CD4-positive, alpha-beta memory T cell (primary cell): ENCODE results near the gene GALNT4. TPM values are rescaled to one million over a fixed set of nuclear protein-coding genes. Genes with fewer than 3 reads are reported as not detected.

Source experiments
- CTCF ChIA-PET: fragments of 350-600 bp; sonication (Branson Sonifier 250); formaldehyde crosslinking; loops from one replicate; lab custom pipeline; 2021; ENCODE audit warnings: inconsistent platforms; ENCODE audit not compliant: partially characterized antibody; lab: Charles Lee
- POLR2A ChIA-PET: fragments of 350-600 bp; sonication (Branson Sonifier 250); formaldehyde crosslinking; loops from one replicate; lab custom pipeline; 2021; ENCODE audit not compliant: partially characterized antibody; lab: Charles Lee
- DNase-seq, 5 donors: peaks; one replicate each; pipeline versions ENCODE4 v3.0.0 to v3.0.0-alpha.2; 2020 to 2022; ENCODE audit warnings: mixed read lengths in 1 of 5
- H3K27ac ChIP-seq: one replicate; pipeline ENCODE4 v1.7.0; 2013; ENCODE audit warnings: low read depth, low read length
- H3K27me3 ChIP-seq: 2 replicates; pipeline ENCODE4 v1.7.0; 2013; ENCODE audit warnings: mild to moderate bottlenecking, low read length, moderate library complexity; ENCODE audit not compliant: insufficient read depth
- H3K36me3 ChIP-seq: 2 replicates; pipeline ENCODE4 v1.7.0; 2013; ENCODE audit warnings: mild to moderate bottlenecking, low read length, moderate library complexity; ENCODE audit not compliant: insufficient read depth
- H3K4me1 ChIP-seq: 2 replicates; pipeline ENCODE4 v1.7.0; 2013; ENCODE audit warnings: mild to moderate bottlenecking, low read length, moderate library complexity; ENCODE audit not compliant: insufficient read depth
- H3K4me3 ChIP-seq, 2 donors: one replicate each; pipeline ENCODE4 v1.7.0; 2013; ENCODE audit warnings: low read length in 2 of 2, mild to moderate bottlenecking in 1 of 2
- H3K9me3 ChIP-seq, 2 donors: one replicate each; pipeline ENCODE4 v1.7.0; 2013; ENCODE audit warnings: low read length in 2 of 2, control low read depth in 1 of 2; ENCODE audit not compliant: control insufficient read depth in 1 of 2
- H3K27ac Mint-ChIP-seq, 7 donors: one replicate each; pipeline ENCODE4 v1.8.0; 2020 to 2021; ENCODE audit warnings: mixed read lengths in 7 of 7, mild to moderate bottlenecking in 6 of 7, inconsistent platforms in 3 of 7, moderate library complexity in 3 of 7
- H3K27me3 Mint-ChIP-seq, 2 donors: one replicate each; pipeline ENCODE4 v1.8.0; 2020 to 2021; ENCODE audit warnings: mixed read lengths in 2 of 2
- H3K36me3 Mint-ChIP-seq, 2 donors: one replicate each; pipeline ENCODE4 v1.8.0; 2020 to 2021; ENCODE audit warnings: mixed read lengths in 2 of 2, inconsistent platforms in 1 of 2, mild to moderate bottlenecking in 1 of 2
- H3K4me1 Mint-ChIP-seq, 4 donors: one replicate each; pipeline ENCODE4 v1.8.0; 2020 to 2021; ENCODE audit warnings: mixed read lengths in 4 of 4, mild to moderate bottlenecking in 1 of 4
- H3K4me3 Mint-ChIP-seq, 8 donors: one replicate each; pipeline ENCODE4 v1.8.0; 2020 to 2021; ENCODE audit warnings: mixed read lengths in 8 of 8, mild to moderate bottlenecking in 7 of 8, moderate library complexity in 6 of 8, inconsistent platforms in 3 of 8
- H3K9me3 Mint-ChIP-seq, 8 donors: one replicate each; pipeline ENCODE4 v1.8.0; 2020 to 2021; ENCODE audit warnings: mixed read lengths in 8 of 8, mild to moderate bottlenecking in 5 of 8, inconsistent platforms in 3 of 8, moderate library complexity in 1 of 8
- intact Hi-C: fragments of 100-400 bp; cut with micrococcal nuclease; formaldehyde crosslinking; loops from one replicate; pipeline ENCODE4 v1.15.1; 2023
- polyA plus RNA-seq, 2 donors: library from polyadenylated mRNA; unstranded; fragments of 300-500 nt; fragmentation: Illumina TruSeq; gene quantifications; one replicate each; pipeline ENCODE4 v1.2.3, GENCODE V29; 2021
- total RNA-seq, 2 experiments: library from RNA; stranded (reverse); gene quantifications; one replicate each; pipeline ENCODE4 v1.2.3, GENCODE V29; 2021

Gene GALNT4
- total and polyA plus RNA-seq, 4 experiments from 2014 or later, result 2.8 to 7.6 (median 5.3) TPM

- Mint-ChIP-seq H3K9me3 (no peaks in the 10 kb centered on the region), H3K4me1 (peaks cover 19 to 50% (median 35%) of the 10 kb centered on the region in 4 donors), H3K27ac (peak overlapping the region in 6 of 7 donors; percentile 6 to 86 (median 38)), H3K4me3 (peak overlapping the region in 1 of 8 donors; percentile 32), H3K27me3 (no peaks in the 10 kb centered on the region), H3K36me3 (no peaks in the 10 kb centered on the region)
- intact Hi-C loops, result no loop called here
- H3K27ac ChIP-seq, result no peak overlapping the region
- no peaks in the 10 kb centered on the region for H3K36me3 ChIP-seq
- H3K4me3 ChIP-seq, result no peak overlapping the region
- CTCF ChIA-PET, result interaction anchor here (0.8 to 11.9 kb wide), 6 partner anchors 9 to 457 kb away, joined by 3 to 185 read pairs (median 4); partner anchors contain the start of genes GALNT4 and POC1B
- POLR2A ChIA-PET, result interaction anchor here (1.0 to 2.2 kb wide), 2 partner anchors 50 to 52 kb away, joined by 5 to 6 read pairs; partner anchors contain the start of gene GALNT4
- H3K9me3 ChIP-seq, result no peaks in the 10 kb centered on the region
- no peak for DNase-seq
- no peaks in the 10 kb centered on the region for H3K27me3 ChIP-seq
- peaks cover 36% of the 10 kb centered on the region for H3K4me1 ChIP-seq
Observed at GRCh38 chr12:89474615-89475014, 50.0 kb downstream of the GALNT4 start.

Other genes starting within 250 kb of the GALNT4 start
- gene DUSP6, start 172.3 kb downstream of the GALNT4 start, total RNA-seq, result 1 to 10 TPM in 1 of 2 experiments, under 1 TPM in 1; 0.90 to 1.9 TPM
- 1 to 10 TPM; 1.4 to 2.2 TPM for gene DUSP6, start 172.3 kb downstream of the GALNT4 start, polyA plus RNA-seq
- 10 to 100 TPM; 19.8 to 21.4 TPM for gene POC1B, start 1.3 kb upstream of the GALNT4 start, total RNA-seq
- gene POC1B, start 1.3 kb upstream of the GALNT4 start, polyA plus RNA-seq, result 10 to 100 TPM; 28.2 to 46.3 TPM
- 10 to 100 TPM; 84.2 to 86.0 TPM for gene ATP2B1, start 184.0 kb upstream of the GALNT4 start, total RNA-seq
- gene ATP2B1, start 184.0 kb upstream of the GALNT4 start, polyA plus RNA-seq, result 10 to 100 TPM; 57.3 to 61.0 TPM